ENCODE results near the gene MS4A4E. TPM values are rescaled to one million over a fixed set of nuclear protein-coding genes. Genes with fewer than 3 reads are reported as not detected.
"Not testable (repeated sequence)": the region's sequence is repeated elsewhere in the genome, so short reads cannot be mapped to it uniquely, and the experiment has no call there.

Gene MS4A4E
- total RNA-seq, 2 donors from 2014 or later: 0.59 to 0.71 TPM

GRCh38 chr11:60204922-60205321 lies 38.0 kb downstream of the MS4A4E start:
- DNase-seq (ENCODE audit: low spot score): no peak
- Histone ChIP-seq H3K4me1 (no peaks in the 10 kb centered on the region), H3K4me3 (no peak overlapping the region), H3K27me3 (no peaks in the 10 kb centered on the region), H3K36me3 (no peaks in the 10 kb centered on the region), H3K27ac (no peak overlapping the region), H3K9me3 (no peaks in the 10 kb centered on the region)
- no peak for TF ChIP-seq CTCF (IDR thresholded peaks at IDR 0.05)

DNA sequence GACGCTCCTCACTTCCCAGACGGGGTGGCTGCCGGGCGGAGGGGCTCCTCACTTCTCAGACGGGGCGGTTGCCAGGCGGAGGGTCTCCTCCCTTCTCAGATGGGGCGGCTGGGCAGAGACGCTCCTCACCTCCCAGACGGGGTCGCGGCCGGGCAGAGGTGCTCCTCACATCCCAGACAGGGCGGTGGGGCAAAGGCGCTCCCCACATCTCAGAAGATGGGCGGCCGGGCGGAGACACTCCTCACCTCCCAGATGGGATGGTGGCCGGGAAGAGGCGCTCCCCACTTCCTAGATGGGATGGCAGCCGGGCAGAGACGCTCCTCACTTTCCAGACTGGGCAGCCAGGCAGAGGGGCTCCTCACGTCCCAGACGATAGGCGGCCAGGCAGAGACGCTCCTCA lies 41.6 kb downstream of the MS4A4E start:
- not testable (repeated sequence) for H3K36me3 ChIP-seq; H3K27me3 ChIP-seq; H3K4me3 ChIP-seq; H3K9me3 ChIP-seq; DNase-seq (ENCODE audit: low spot score); H3K4me1 ChIP-seq; H3K27ac ChIP-seq

DNA sequence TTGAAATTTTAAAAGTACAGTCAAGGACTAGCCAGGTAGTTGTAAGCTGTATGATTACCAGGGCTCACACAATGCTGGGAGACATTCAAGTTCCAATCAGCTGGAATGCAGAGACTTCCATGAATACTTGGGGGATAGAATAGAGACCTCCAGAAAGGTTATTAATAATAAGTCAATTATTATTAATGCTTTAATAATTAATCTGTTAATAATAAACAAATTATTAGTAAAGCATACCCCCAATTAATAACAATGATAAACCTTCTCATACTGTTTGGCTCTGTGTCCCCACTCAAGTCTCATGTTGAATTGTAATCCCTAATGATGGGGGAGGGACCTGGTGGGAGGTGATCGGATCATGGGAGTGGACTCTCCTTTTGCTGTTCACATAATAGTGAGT lies 45.5 kb downstream of the MS4A4E start:
- Histone ChIP-seq H3K9me3 (no peaks in the 10 kb centered on the region), H3K4me3 (no peak overlapping the region), H3K27me3 (no peaks in the 10 kb centered on the region), H3K27ac (no peak overlapping the region), H3K36me3 (no peaks in the 10 kb centered on the region), H3K4me1 (peaks cover 0 to 4% of the 10 kb centered on the region in 2 donors)
- DNase-seq (ENCODE audit: low spot score): no peak
- TF ChIP-seq CTCF (IDR thresholded peaks at IDR 0.05): no peak

DNA sequence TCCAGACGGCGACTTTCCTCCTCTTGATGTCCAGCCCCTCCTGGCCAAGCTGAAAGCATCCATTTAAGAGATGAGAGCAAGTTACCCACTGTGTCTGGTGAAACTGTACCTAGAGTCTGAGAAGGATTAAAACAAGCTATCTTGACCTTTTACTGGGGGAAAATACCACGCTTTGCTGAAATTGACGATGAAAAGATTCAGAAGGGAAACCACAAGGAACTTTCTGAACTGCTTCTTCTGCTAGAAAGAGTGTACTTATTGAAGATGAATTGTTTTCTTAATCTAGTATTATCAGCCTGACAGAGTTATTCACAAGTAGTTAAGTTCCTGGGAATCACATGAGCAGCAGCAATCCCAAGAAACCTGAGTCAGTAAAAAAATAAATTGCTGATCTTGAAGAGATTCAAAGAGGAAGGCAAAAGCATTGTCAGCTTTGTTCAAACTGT lies 47.0 kb downstream of the MS4A4E start:
- no peak overlapping the region for H3K27ac ChIP-seq
- peaks cover 0 to 4% of the 10 kb centered on the region in 2 donors for H3K4me1 ChIP-seq
- H3K9me3 ChIP-seq: no peaks in the 10 kb centered on the region
- no peak for DNase-seq (ENCODE audit: low spot score)
- no peaks in the 10 kb centered on the region for H3K36me3 ChIP-seq
- no peaks in the 10 kb centered on the region for H3K27me3 ChIP-seq
- TF ChIP-seq CTCF (IDR thresholded peaks at IDR 0.05): no peak
- H3K4me3 ChIP-seq: no peak overlapping the region

DNA sequence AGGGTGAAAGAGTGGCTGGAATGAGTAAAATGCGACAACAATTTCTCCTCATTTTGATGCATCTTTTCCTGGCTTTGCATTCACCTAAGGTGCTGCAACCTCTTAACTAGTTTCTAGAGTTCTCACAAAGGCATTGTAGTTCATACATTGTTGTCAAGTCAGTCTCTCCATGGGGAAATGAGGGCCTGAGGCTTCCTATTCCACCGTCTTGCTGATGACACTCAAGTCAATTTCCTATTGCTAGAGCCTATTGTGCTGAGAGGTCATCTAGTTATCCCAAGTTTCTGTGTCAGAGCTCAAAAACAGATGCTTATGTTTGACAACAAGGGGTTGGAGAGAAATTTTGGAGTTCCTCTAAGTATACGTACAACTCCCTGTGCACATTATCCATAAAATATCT lies 48.4 kb downstream of the MS4A4E start:
- no peak for TF ChIP-seq CTCF (IDR thresholded peaks at IDR 0.05)
- H3K27me3 ChIP-seq: no peaks in the 10 kb centered on the region
- H3K9me3 ChIP-seq: no peaks in the 10 kb centered on the region
- H3K4me1 ChIP-seq: peaks cover 0 to 4% of the 10 kb centered on the region in 2 donors
- no peak for DNase-seq (ENCODE audit: low spot score)
- H3K27ac ChIP-seq: no peak overlapping the region
- no peaks in the 10 kb centered on the region for H3K36me3 ChIP-seq
- H3K4me3 ChIP-seq: no peak overlapping the region

DNA sequence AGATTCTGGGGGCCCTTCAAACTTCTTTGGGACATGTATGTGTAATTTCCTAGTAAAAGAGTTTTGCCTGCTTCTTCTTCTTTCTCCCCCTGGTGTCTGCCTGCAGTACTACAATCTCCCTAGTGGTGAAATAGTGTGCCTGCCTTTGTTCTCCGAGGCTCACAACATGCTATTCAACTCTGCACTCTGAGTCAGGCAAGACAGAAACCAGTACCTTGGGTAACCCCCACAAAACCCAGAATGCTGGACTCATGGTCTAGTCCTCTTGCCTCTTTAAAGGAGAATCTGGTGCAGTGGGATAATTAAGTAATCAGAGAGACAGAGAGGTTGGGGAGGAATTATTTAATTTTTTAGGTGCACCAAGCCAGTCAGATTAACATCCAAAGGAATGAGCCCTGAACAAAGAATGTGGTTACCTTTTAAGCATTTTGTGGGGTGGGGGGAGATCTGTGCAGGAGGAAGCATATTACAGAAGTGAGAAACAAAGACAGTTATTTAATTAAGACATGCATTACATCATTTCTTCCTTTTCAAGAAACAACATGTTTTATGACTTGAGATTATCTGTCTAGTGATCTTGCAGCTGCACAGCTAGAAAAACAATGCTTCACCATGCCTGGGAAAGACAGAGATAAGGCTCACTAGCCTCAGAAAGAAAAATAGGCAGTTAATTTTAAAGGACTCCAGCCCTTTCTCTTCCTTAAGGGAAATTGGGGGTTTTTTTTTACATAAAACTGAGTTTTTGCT lies 49.1 kb downstream of the MS4A4E start:
- H3K36me3 ChIP-seq: no peaks in the 10 kb centered on the region
- H3K27ac ChIP-seq: no peak overlapping the region
- no peaks in the 10 kb centered on the region for H3K27me3 ChIP-seq
- peak; percentile 72 for DNase-seq (ENCODE audit: low spot score)
- no peaks in the 10 kb centered on the region for H3K9me3 ChIP-seq
- peaks cover 0 to 4% of the 10 kb centered on the region in 2 donors for H3K4me1 ChIP-seq
- no peak overlapping the region for H3K4me3 ChIP-seq
- peak; percentile 65 to 81 for TF ChIP-seq CTCF (IDR thresholded peaks at IDR 0.05)

- not testable (repeated sequence) for H3K4me1 ChIP-seq; H3K27me3 ChIP-seq; H3K27ac ChIP-seq; H3K4me3 ChIP-seq; H3K9me3 ChIP-seq; H3K36me3 ChIP-seq; DNase-seq (ENCODE audit: low spot score)
These were observed 50.4 kb downstream of the MS4A4E start for GRCh38 chr11:60192564-60192963.

DNA sequence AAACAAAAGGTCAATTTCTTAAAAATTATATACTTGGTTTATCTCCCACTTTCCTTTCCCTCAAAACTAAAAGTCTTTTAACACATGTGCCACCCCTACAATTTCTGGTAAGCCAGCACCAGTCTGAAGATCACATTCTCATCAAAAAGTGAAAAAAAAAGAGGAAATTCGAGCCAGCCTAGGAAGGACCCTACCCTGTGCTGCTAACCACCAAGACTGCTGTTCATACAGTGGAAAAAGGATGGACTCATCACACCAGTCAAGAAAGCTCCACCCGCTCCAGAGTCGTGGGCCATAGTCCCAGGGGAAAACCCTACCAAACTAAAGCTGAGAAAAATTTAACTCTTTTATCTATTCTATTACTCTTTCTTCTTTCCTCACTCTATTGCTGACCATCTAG lies 54.5 kb downstream of the MS4A4E start:
- H3K9me3 ChIP-seq; DNase-seq (ENCODE audit: low spot score); H3K4me3 ChIP-seq; H3K27ac ChIP-seq; H3K4me1 ChIP-seq; H3K27me3 ChIP-seq; H3K36me3 ChIP-seq: not testable (repeated sequence)

GRCh38 chr11:60186128-60186527 lies 56.8 kb downstream of the MS4A4E start:
- H3K4me1 ChIP-seq; H3K4me3 ChIP-seq; H3K9me3 ChIP-seq; H3K27me3 ChIP-seq; DNase-seq (ENCODE audit: low spot score); H3K36me3 ChIP-seq: not testable (repeated sequence)
- peak overlapping the region in 1 of 2 donors; percentile 10 for H3K27ac ChIP-seq

DNA sequence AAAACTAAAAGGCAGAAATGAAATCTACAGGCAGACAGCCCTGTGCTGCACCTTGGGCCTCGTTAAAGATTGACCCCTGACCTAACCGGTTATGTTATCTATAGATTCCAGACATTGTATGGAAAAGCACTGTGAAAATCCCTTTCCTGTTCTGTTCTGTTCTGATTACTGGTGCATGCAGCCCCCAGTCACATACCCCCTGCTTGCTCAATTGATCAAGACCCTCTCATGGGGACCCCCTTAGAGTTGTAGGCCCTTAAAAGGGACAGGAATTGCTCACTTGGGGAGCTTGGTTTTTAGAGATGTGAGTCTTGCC lies 57.5 kb downstream of the MS4A4E start:
- H3K27ac ChIP-seq: peak overlapping the region in 1 of 2 donors; percentile 10
- not testable (repeated sequence) for H3K4me1 ChIP-seq; DNase-seq (ENCODE audit: low spot score); H3K9me3 ChIP-seq; H3K36me3 ChIP-seq; H3K27me3 ChIP-seq; H3K4me3 ChIP-seq

Data from right atrium auricular region (tissue), 2 donors.